Kidney capillary endothelial cell (primary cell): ENCODE results near the gene HECA.
A peak's percentile ranks its signal among the peaks of the same experiment; 100 is the strongest.
"Not testable (repeated sequence)": the region's sequence is repeated elsewhere in the genome, so short reads cannot be mapped to it uniquely, and the experiment has no call there.

ENCODE experiments used
- DNase-seq: peaks from one replicate; pipeline ENCODE4 v3.0.0-alpha.2; 2018; ENCODE audit warnings: low spot score

Gene HECA

DNA sequence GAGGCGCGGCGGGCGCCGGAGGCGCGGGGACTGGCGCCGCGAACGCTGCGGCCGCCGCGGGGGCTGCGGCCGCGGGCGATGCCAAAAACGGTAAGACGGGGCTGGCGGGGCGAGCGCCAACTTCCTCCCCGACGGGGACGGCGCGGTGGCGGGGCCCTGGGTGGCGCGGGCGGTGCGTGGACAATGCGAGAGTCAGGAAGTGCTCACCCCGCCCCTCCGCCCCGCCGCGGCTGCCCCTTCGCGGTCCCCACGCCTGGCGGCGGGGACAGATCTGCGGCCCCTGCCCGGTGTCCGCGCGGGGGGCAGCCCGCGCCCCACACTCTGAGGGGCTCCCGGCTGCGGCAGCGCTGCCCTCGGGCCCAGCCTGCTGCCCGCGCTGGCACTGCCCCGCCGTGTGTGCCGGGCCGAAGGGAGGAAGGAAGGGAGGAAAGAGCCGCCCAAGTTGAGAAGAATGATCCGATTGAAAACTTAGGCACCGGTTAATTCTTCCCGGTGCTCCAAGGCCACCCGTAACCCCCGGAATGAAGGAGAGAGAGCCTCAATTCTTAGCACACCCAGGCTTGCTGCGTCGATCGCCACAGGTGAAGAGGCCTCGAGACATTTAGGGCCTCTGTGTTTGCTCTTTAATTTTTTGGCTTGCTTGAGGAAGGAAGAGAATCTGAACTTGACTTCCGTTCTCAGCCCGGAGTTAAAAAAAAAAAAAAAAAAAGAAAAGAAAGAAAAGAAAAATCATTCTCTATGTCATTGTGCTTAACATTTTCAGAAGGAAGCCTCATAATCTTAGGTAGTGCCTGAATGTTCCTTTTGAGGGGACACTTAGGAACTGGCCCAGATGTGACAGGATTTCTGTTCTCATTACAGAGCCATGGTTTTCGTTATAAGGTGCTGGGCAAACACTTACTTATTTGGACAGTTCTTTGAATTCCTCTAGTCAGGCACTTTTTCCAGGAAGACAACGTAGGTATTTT is 982 bp downstream of the HECA start:
- DNase-seq: peak; percentile 37

DNA sequence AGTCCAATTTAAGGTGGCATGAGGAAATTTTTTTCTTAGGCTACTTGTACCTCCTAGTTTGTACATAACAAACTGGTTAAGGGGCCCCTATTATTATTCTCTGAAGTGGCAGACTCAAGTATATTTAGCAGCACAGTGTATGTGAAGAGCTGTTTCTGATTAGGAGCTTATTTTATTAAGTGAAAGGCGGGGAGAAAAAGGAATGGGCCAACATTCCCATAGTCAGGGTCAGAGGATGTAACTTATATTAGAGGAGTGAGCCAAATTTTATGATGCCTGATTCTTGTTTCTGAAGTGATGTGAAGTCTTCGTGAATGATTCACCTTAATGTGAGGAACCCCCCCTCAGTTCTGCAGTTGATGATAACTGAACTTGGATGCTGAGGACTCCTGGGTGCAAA is 2.8 kb downstream of the HECA start:
- DNase-seq: no peak

DNA sequence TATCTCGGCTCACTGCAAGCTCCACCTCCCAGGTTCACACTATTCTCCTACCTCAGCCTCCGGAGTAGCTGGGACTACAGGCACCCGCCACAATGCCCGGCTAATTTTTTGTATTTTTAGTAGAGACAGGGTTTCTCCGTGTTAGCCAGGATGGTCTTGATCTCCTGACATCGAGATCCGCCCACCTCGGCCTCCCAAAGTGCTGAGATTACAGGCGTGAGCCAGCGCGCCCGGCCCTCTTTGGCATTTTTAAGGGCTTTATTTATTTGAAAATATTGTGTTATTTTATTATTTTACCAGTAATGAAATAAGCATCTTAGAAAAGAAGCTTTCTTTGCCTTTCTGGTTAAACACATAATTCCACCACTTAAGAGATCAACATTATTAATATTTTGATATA is 6.0 kb downstream of the HECA start:
- not testable (repeated sequence) for DNase-seq

DNA sequence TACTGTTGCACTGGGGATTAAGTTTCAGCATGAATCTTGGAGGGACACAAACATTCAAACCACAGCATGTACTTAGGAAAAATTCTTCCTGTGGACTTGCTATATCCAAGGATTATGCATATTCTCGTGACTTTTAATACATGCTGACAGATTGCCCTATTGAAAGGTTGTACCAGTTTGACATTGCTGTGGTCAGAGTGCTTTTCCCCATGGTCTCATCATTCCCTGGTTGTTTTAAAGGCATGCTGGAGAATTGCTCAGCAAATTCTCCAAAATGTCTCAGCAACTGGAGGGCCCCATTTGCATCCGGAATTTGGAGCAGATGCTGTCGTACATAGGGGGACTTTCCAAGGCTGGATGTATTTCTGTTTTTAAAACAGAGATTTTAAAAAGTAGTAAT is 7.4 kb downstream of the HECA start:
- no peak for DNase-seq

DNA sequence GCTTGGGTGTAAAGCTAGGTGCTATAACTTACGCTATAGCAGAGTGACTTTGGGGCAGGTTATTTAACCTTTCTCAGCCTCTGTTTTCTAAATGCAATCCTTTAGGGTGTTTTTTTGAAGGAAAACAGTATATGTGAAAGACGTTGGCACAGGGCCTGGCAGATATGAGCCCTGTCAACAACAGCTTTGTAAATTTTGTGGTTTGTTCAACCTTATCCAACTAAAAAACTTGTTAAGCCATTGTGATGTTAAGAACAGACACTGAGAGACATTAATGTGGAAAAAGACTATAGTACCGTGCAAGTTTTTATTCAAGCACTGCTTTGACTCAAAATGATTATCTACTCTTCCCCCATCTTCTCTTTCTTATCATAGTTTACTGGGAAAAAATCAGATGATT is 8.2 kb downstream of the HECA start:
- no peak for DNase-seq

DNA sequence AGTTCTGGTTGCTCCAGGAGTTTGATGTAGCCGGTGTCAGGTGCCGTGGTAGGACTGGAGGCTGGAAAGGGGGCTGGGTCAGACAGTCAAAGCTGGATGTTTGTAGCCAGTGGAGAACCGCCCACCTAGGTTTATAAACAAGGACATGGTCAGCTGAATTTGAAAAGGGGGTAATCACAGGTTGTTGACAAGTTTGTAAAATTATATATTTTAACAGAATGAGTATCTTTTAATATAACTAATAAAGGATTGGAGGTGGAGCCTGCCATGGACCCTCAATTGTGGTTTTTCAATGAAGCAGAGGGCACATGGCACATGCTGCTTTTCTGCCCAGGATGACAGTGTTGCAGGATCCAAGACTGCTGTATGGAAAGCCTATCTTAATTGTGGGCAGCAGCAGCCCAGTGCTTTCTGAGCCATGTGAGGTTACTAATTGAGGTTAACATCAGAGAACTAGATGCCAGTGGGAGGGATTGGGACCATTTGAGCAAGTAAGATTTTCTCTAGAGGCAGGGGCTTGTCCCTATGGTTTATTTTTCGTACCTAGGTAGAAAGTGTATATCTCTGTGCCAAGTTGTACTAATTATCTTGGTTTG is 9.7 kb downstream of the HECA start:
- no peak for DNase-seq

DNA sequence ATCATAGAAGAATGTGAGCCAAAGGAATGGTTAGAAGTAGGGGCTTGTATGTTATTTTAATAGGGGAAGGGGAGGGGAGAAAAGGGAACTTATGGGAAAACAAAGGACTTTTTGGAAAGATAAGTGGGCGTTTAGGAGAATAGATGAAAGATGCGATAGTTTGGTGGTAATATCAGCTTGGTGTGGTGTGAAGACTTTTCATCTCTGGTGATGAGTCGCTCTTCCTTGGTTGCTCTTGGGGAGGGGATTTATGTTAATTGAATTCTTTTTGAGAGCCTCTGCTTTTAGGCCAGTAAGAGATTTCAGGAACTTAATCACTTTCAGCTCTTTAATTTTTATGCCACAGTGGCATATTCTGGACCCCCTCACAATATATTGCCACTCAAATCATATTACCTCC is 10.8 kb downstream of the HECA start:
- no peak for DNase-seq

DNA sequence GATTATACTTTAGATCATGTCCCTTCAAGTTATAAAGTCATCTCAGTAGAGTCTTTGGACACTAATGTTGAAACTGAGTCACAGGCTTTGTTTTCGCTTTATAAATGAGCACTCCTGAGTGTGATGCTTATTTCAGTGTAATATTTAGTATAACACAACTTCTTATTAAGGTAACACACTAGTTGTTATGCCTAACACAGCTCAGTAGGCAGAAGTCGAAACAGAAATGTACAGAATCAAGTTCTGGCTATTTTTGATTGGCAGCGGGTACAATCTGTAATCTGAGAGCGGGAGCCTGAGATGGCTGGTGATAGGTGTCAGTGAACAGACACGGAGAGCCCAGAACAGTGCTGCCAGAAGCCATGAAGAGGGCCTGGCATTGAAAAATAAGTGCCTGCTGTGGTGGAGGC is 11.4 kb downstream of the HECA start:
- DNase-seq: no peak

DNA sequence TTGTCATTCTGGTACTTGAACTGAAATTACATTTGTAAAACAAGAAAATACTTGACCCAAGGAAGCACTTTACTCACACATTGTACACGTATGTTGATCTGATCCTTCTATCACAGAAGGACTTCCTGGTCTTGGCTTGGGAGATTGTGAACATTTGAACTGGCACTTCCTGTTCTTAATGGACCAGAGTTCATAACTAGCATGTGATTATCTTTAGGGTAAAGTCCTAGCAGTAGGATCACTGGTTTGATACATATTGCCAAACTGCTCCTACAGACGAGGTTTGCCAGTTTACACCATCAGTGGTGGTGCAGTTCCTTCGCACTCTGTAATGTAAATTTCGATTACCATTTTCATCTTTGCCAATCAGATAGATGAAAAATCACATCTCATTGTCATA is 12.7 kb downstream of the HECA start:
- DNase-seq: no peak

DNA sequence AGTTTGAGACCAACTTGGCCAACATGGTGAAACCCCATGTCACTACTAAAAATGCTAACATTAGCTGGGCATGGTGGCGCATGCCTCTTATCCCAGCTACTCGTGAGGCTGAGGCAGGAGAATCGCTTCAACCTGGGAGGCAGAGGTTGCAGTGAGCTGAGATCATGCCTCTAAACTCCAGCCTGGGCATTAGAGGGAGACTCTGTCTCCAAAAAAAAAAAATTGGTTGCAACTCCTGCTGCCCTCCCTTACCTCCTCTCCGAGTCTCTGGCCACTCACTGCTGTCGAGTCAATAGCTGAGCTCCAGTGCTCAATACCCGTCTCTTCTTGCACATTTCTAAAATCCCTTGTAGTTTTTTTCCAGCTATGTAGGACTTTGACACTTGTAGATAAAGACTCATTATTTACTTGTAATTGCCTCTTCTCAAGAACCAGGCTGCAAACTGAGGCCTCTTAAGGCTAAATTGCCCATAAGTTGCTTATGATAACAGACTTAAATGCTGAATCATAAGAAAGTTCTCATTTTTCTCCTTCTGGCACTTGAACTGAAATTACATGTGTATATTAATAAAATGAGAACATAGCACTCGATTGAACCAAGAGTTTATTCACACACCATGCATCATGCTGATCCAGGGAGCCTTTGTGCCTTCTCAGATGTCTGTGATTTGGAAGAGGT is 13.8 kb downstream of the HECA start:
- DNase-seq: no peak

DNA sequence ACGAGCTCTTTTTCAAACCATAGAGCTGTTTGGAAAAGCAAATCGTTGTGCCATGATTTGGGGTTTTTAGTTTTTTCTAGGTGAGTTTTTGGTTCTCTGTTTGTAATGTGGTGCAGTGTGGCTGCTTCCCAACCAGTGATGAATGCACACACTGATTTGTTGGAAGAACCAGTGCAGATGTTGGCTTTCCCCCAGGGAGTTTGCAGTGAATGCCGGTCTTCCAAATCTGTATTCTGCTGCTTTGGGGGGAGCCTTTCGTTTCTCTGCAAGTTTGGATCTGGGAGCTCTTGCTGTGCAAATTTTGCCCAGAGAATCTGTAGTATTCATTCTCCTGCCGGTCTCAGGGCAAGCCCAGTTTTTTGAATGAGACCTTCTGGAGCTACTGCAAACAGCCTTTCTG is 14.5 kb downstream of the HECA start:
- no peak for DNase-seq

DNA sequence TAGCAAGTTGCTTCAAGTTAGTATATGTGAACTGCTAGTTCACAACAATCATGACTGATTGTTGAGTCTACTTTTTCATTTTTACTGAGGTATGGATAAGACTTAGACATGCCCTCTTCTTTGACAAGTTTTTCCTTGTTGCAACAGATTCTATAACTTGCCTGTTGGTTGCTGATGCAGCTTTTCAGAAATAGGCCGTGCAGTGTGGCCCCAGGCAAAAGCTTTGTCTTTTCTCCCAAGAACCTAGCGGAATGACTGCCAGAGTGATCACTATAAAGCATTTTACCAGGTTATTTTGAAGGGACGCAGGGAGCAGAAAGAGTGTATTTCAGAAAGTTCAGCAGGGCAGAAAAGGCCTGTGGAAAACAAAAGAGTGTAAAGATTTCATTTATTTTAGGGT is 16.0 kb downstream of the HECA start:
- no peak for DNase-seq

DNA sequence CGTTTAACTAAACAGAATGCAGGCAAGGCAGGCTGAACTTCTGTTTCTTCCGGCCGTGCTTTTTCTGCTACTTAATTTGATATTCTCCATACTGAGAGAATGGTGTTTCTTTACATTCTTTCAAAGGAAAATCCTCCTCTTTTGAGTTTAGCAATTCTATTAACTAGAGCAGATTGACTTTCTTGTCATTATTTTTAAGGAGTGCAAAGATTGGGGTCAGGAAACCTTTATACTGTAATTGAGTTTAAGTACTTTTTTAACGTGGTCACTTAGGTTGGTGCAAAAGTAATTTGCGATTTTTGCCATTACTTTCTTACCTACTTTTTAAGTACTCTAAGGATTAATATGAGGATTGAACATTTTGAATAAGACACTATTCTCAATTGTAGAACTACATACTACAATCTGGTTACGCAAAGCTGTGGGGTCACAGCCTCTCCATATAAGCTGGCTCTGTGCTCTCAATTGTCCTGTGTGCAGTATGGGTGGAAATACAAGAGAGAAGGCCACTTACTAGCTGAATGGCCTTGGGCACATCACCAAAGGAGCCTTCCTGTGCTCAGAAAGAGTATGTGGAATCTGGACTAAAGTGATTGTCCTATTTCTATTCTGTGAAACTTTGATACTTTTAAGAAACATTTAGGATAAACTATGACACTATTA is 16.7 kb downstream of the HECA start:
- no peak for DNase-seq

DNA sequence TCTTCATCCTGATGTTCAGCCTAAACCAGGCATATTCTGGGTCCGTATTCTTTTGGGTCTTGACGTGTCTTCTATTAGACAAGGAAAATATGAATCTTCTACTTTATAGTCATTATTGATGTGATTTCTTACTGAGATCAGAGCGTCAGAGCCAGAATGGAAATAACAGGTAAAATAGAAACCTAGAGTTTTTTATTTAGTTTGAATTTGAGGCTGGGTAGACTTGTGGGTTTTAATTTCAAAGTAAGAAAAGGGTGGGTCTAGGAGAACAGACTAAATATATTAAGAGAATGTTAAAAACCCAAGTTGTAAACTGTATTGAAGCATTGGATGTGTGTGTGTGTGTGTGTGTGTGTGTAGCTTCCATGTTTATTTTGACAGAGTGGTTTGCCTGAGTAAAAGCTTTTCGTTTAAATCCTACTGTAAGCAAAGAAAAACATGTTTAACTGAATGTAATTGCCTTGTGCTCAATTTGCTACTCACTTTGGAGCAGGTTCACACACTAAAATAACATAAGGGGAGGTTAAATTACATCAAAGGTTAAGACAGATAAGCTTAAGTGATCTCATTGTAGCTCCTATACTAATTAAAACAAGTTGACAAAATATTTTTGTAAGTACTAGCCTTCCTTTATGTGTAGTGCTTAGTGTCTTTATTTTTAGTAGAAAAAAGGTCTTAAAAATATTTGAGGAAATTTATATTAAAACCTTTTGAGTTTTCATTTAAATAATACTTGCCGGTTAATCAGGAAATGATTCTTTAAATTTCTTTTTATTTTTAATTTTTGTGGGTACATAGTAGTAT is 17.4 kb downstream of the HECA start:
- DNase-seq: no peak

DNA sequence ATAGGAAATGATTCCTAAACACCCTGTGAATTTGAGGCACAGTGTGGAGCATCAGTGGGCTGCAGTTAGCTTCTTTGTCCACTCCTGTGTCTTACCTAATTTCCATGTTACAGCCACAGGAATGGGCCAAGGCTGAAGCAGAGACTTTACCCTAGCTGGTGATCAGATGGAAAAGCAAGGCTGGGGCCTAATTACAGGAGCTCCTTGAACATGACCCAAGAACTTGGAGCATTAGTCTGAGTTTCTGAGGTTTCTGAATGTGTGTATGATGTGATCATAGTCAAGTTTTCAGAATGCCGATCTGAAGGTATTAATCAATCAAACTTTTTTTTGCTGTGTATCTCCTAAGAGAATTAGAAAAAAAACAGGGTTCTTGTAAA is 18.0 kb downstream of the HECA start:
- no peak for DNase-seq

DNA sequence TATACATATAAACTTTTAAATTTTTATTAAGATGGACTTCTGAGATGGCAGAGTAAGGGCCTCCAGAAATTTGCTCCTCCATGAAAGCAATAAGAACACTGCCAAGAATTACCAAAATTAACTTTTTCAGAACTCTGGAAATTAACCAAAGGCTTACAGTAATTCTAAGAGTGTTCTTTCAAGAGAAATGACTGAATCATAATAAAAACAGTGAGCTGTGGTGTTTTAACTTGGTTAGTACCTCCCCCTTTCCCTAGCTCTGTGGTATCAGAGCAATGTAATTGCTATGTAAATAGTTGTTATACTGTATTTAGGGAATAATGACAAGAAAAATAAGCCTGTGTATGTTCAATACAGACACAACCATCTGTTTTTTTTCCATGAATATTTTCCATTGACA is 19.0 kb downstream of the HECA start:
- DNase-seq: no peak

DNA sequence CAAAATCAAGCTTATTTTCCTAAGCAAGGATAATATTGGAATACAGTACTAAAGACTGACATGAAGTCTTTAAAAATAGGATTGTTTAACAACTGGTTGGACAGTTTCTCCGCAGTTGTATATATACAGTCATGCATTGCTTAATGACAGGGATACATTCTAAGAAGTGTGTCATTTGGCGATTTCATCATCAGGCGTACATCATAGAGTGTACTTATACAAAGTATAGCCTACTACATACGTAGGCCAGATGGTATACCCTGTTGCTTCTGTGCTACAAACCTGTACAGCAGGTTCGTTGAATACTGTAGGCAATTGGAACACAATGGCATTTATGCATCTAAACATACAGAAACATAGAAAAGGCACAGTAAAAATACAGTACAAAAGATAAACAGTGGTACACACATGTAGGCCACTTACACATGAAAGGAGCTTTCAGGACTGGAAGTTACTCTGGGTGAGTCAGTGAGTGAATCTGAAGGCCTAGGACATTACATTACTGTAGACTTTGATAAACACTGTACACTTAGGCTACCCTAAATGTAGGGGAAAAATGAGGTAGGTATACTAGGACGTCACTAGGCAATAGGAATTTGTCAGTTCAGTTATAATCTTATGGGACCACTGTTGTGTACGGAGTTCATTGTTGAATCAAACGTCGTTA is 20.1 kb downstream of the HECA start:
- DNase-seq: no peak

DNA sequence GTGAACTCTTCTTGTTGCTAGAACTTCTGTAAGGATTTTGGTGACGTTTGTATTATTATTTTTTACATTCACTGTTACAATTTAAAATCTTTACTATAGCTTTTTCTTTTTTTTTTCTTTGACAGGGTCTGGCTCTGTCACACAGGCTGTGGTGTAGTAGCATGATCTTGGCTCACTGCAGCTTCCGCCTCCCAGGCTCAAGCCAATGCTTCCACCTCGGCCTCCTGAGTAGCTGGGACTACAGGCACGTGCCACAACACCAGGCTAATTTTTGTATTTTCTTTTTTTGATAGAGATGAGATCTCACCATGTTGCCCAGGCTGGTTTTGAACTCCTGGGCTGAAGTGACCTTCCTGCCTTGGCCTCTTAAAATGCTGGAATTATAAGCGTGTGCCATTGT is 21.2 kb downstream of the HECA start:
- no peak for DNase-seq

DNA sequence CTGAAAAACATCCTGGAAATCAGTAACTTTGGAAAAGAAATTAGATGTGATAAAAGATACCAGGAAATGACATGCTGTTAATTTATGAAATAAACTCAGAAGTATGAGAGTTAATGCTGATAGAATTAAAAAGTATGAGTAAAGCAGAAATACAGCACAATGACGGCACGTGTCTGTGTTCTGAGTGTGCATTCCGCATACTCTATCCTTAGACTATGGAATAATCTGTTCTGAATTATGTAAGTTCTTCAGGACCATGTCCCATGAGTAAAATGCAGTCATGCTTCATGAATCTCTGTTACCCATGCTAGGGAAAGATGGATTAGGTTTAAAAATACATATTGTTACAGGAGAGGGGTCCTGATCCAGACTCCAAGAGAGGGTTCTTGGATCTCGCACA is 21.7 kb downstream of the HECA start:
- no peak for DNase-seq

DNA sequence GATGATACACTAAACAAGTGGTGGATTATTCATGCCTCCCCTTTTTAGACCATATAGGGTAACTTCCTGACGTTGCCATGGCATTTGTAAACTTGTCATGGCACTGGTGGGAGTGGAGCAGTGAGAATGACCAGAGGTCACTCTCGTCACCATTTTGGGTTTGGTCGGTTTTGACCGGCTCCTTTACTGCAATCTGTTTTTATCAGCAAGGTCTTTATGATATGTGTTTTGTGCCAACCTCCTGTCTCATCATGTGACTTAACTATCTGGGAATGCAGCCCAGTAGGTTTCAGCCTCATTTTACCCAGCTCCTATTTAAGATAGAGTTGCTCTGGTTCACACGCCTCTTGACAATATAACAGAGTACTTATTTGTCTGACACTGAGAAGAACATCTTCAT is 22.2 kb downstream of the HECA start:
- not testable (repeated sequence) for DNase-seq

DNA sequence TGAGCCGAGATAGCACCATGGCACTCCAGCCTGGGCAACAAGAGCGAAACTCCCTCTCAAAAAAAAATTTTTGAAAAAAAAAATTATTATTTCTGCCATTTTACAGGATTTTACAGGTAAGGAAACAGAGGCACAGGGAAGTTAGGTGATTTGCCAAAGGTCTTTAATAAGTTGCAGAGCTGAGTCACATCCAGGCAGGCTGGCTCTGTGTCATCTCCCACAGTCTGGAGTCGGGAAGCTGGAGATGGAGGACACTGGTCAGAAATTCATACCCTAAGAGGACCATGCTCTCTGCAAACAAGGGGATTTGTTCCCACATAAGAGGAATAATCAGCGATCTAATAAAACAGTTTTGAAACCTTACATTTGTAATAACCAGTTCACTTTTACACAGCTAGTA is 24.1 kb downstream of the HECA start:
- no peak for DNase-seq
